Activated gamma-delta T cell (primary cell): ENCODE measurements around the gene ARHGEF26.

Experiments
- DNase-seq: peaks from one replicate; lab custom pipeline; 2025; lab: John Stamatoyannopoulos, UW

The ARHGEF26 gene

GRCh38 chr3:154252759-154253638 is 131.8 kb downstream of the ARHGEF26 start:
- DNase-seq, result no peak

DNA sequence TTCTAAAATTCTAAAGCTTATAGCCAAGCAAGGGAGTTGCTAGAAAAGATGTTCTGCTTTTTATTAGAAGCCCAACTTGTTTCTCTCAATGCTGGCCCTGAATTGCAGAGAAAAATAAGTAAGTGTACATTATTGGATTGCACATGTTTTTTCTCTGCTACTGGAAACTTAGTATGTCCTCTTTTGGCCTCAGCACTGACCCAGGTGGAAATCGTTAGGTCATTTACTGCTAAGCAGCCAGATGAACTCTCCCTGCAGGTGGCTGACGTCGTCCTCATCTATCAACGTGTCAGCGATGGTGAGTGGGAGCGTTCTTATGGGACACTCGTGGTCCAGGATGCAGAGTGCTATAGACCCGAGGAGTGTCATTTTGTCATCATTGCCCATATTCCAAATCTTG is 133.3 kb downstream of the ARHGEF26 start:
- no peak for DNase-seq

- DNase-seq, result no peak
These were observed 152.2 kb downstream of the ARHGEF26 start for GRCh38 chr3:154273381-154273780.

GRCh38 chr3:154274348-154274747 is 153.2 kb downstream of the ARHGEF26 start:
- no peak for DNase-seq

DNA sequence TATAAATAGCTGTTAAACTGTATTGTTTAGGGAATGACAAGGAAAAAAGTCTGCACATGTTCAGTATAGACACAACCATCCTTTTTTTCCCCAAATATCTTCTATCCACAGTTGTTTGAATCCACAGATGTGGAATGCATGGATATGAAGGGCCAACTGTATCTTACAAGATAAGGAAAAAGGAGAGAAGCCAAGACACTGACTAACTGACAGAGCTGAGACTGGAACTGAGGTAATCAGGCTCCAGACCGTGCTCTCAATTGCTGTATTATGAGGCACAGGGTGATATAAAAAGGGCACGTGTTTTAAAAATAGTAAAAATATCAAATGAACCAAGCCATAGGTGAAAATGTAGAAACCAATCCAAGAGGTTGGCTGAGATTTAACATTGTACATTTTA is 154.1 kb downstream of the ARHGEF26 start:
- no peak for DNase-seq

- no peak for DNase-seq
These were observed 154.8 kb downstream of the ARHGEF26 start for GRCh38 chr3:154275965-154276364.

DNA sequence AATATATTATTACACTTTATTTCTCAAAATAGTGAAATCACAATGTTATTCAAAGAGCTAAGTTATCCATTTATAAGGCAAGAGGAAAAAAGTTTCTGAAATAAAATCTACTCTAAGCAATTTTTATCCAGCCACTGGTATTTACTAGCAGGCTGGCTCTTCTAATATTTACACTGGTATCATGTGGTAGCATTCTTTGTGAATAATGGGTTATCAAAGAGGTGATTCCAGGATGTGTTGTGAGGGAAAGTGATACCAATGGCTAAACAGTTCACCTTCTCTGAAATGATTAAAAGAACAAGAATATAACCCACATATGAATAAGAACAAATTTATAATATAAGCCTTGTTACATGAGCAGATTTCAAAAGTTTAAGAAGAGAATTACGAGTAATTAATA is 159.0 kb downstream of the ARHGEF26 start:
- no peak for DNase-seq

GRCh38 chr3:154285221-154285620 is 164.0 kb downstream of the ARHGEF26 start:
- DNase-seq, result no peak

DNA sequence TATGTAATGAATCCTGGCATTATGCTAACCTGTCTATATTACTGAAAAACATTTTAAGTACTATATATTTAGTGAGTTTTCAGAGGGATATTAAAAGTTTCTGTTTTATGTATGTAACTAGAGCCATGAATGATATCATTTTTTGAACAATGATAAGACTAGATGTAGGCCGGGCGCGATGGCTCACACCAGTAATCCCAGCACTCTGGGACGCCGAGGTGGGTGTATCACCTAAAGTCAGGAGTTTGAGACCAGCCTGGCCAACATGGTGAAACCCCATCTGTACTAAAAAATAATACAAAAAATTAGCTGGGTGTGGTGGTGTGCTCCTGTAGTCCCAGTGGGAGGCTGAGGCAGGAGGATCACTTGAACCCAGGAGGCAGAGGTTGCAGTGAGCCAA is 169.0 kb downstream of the ARHGEF26 start:
- no peak for DNase-seq

DNA sequence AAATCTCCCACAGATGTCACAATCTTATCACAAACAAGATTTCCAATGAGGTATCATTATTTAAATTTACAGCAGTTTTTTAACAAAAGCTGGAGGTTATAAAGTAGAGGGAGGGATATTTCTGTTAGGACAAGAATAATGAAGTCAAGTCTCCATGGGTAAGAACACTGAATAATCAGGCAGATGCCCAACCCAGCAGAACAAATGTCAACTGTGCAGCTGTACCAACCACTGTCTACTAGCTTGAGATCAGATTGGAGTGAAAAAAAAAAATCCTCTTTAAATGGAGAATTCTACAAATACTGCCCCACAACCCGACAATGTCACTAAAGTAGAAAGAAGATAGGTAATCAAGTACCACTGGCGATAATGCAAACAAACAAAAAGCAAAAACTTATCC is 172.8 kb downstream of the ARHGEF26 start:
- no peak for DNase-seq

DNA sequence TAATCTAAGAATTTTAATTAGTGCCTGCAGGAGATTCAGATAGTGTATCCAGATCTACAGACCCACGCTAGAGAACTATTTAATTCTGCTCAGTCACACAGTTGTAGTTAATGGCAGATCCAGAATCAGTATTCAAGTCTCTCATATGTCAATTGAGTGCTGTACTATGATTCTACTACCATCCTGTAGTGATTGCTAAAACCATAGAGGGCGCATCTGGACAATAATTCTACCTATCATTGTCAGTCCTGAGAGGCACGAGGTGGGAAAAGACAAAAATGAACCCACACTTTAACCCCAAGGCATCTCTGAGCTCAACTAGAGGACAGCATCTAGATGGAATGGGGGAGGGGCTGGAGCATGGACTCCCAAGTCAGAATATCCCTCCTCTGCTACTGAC is 180.4 kb downstream of the ARHGEF26 start:
- DNase-seq, result no peak

GRCh38 chr3:154304116-154304786 is 183.1 kb downstream of the ARHGEF26 start:
- DNase-seq, result no peak

DNA sequence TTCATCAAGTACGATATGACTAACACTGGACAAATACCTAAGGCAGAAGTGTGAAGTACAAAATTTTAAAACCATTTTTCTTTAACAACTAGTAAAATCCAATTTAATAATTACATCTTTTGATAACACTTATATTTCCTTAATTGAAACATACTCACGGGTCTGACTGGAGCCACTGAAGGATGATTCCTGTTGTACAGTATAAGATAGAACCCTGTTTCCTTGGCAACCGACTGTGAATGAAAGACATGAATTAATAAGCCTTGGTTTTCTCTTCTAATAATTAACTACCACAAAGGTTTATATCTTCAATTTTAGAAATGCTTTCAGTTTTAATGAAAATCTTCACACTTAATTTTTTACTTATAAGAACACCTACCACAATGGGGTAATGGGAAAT is 183.7 kb downstream of the ARHGEF26 start:
- DNase-seq, result no peak

GRCh38 chr3:154307363-154307762 is 186.2 kb downstream of the ARHGEF26 start:
- no peak for DNase-seq
